Measurements from ENCODE around the gene CDKN1B.
A peak's percentile ranks its signal among the peaks of the same experiment; 100 is the strongest.

CDKN1B gene

DNA sequence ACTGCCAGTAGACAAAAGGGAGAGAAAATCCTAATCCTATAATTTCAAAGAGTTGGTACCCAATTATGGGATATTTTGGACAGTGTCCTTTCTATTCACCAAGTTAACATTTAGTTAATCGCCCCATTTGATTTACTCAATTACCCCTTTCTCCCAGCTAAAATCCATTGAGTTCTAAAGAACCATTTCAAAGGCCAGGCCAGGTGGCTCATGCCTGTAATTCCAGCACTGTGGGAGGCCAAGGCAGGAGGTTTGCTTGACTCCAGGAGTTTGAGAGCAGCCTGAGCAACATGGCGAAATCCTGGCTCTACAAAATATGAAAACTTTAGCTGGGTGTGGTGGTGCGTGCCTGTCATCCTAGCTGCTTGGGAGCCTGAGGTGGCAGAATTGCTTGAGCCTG, 15.7 kb upstream of the CDKN1B start:
- no peak for DNase-seq (ENCODE audit: low spot score)

DNA sequence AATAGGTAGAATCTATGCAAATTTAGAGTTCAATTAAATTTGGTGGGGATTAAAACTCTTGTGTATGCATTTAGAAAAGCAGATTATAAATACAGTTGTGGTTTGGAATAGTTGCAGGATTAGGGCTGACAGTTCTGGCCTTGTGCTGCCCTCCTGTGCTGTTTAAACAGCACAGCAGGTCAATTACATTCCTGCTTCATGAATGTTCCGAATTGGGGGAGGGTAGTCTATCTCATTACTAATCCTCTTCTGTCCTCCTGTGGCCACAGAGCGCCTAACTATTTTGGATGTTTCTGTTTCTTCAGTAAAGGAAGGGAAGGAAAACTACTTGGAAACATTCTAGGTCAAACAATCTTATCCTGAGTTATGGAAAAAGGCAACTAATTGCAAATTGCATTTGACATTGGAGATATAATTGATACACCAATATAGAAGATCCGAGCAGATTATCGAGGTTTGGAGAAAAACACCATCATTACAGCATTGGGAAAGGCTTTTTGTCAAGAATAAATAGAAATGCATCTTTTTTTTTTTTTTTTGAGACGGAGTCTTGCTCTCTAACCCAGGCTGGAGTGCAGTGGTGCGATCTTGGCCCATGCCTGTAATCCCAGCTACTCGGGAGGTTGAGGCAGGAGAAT, 12.5 kb upstream of the CDKN1B start:
- peak; percentile 96 for DNase-seq (ENCODE audit: low spot score)

DNA sequence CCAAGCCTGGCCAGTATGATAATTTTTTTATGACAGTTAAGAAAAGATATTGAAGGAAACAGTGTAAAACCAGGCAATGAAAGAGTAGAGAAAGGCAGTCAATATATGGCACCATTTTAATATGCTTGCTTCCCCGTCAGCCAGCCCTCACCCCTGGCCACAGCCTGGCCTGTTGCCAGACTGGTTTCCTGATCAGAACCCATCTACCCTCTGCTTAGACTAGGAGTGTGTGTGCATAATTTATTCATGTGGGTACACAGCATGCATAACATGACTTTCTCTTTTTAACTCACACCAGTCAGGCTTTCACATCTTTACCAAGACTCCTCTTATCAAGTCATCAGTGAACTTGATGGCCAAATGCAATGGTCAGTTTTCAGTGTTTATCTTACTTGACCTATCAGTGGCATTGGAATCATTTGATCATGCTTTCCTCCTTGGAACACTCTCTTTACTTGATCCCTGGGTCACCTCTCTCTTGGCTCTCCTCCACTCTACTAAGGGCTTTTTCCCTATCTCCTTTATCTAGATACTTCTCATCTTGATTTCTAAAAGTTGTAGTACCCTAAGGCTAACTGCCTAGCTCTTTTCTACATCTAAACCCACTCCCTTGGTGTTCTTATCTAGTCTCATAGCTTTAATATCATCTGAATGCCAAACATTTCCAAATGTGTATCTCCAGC, 11.2 kb upstream of the CDKN1B start:
- DNase-seq (ENCODE audit: low spot score) = no peak

DNA sequence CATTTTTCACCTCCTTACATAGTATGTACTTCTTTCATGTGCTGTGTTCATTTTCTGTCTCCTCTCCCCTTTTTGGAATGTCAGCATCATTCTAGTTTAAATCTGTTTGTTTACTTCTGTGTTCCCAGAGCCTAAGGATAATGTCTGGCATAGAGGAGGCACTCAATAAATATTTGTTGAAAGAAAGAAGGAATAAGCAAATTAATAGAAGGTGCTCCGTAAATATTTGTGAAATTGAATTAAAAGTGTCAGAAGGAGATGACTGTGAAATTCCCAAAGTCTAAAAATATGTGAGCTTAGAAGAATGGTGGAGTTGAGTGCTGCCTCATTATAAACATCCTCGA, 3.3 kb upstream of the CDKN1B start:
- DNase-seq (ENCODE audit: low spot score) = peak; percentile 58

DNA sequence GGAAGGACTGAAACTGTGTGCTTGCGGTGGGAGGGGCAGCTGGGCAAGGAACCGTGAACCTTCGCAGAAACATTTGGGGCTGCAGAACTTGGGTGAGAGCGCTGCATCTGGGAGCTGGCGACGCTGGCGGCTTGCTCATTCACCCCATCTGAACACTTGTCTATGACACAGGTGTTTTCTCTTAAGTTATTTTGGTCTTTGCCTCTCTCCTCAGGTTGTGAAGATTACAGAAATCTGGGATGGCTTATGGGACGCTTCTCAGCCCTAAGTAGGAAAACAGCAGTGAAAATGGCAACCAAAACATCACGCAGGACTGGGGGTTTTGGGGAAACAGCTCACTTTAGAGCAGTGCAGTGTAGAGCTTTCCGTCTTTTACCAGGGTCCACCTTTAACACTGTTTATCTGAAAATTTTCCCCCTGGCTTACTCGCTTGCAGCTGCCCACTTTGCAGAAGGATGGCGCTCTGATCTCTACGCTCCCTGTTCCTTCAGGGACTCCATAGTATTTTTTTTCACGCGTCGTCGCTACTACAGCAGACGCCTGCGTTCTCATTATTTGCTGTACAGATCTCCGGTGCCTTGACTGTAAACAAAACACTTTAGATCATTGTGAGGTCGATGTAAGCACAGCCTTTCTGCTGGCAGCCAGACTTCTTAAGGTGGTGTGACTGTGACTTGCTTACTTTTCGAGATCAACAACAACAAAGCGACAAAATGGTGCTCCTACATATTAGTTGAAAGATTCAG, 2.7 kb upstream of the CDKN1B start:
- peak; percentile 82 for DNase-seq (ENCODE audit: low spot score)

DNA sequence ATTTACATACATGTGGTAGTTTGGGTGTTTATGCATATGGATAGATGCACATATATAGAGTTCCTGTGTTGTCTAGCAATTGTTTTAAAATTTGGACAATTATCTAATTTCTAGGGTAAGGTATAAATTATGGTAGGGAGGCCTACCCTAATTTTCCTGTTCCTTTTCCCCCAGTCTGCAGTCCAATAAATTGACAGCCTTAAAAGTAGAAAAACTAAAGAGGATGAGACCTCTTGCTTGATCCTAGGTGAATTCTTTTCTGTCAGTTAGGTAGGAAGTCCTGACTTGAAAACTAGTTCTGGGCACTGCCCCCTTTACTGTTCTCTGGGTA, 2.1 kb upstream of the CDKN1B start:
- peak; percentile 48 for DNase-seq (ENCODE audit: low spot score)

DNA sequence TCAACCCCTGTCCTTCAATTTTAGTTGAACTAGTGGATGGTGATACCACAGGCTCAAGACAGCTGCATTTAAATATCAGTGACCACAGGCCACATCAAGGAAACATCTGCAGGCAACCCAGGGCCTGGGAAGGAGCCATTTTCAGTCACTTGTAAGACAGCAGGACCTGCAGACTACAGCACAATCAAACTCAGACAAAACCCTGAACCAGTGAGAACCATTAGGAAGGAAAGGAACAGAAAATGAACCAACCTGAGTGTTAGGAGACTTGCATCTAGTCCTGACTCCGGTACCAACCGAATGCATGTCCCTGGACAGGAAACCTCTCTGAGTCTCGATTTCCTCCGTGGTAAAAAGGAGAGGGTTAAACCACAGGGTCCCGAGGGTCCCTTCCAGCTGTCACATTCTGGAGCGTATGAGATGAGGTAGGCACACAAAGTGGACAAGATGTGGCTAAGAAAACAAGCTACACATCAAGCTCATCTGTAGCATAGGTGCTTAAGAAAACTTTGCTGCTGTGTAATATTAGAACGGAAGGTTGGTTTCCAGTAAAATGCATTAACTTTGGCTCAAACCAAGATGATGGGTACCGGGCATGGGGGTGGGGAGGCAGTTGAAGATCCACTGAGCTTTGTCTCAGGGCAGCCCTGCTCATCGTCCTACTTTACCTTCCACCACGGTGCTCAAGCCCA, 1.6 kb upstream of the CDKN1B start:
- peak; percentile 56 for DNase-seq (ENCODE audit: low spot score)

DNA sequence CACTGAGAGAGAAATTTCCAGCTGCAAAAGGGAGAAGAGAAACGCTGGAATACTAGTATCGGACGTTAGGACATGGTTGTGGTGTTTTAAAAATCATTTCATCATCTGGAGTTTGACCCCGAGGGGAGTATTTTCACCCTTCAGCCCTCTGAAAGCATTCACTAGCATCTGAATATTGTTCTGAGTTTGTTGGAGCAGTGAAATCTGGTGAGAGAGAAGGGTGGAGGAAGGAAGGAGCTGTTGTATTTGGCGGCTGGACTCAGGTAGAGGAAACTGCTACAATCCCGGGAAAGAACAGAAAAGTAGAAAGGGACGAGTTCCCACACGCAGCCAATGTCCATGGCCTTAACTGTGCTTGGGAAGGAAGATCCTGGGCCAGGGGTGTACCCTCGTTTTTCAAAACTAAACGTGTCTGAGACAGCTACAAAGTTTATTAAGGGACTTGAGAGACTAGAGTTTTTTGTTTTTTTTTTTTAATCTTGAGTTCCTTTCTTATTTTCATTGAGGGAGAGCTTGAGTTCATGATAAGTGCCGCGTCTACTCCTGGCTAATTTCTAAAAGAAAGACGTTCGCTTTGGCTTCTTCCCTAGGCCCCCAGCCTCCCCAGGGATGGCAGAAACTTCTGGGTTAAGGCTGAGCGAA, 896 bp upstream of the CDKN1B start:
- DNase-seq (ENCODE audit: low spot score) = peak; percentile 69

DNA sequence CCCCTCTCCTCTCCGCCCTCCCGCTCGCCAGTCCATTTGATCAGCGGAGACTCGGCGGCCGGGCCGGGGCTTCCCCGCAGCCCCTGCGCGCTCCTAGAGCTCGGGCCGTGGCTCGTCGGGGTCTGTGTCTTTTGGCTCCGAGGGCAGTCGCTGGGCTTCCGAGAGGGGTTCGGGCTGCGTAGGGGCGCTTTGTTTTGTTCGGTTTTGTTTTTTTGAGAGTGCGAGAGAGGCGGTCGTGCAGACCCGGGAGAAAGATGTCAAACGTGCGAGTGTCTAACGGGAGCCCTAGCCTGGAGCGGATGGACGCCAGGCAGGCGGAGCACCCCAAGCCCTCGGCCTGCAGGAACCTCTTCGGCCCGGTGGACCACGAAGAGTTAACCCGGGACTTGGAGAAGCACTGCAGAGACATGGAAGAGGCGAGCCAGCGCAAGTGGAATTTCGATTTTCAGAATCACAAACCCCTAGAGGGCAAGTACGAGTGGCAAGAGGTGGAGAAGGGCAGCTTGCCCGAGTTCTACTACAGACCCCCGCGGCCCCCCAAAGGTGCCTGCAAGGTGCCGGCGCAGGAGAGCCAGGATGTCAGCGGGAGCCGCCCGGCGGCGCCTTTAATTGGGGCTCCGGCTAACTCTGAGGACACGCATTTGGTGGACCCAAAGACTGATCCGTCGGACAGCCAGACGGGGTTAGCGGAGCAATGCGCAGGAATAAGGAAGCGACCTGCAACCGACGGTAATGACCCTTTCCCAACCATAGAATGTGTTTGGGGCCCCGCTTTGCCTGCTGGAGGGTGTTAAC, 615 bp downstream of the CDKN1B start:
- DNase-seq (ENCODE audit: low spot score) = no peak

DNA sequence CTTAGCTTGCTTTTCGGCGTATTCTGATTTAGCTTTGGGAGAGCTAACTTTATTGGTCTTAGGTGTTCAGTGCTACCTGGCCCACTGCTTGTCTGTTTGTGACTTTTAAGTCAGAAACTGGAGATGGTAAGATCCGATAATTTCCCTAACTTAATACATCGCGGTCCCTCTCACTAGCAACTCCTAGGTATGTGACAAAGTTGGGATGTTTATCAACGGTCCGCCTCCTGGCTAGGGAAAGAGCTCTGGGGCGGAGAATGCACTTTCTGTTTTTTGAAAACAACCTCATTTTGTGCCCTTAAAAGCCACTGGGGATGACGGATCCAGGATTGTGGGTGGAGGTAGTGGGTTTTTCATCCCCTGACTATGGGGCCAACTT, 1.2 kb downstream of the CDKN1B start:
- DNase-seq (ENCODE audit: low spot score) = no peak

DNA sequence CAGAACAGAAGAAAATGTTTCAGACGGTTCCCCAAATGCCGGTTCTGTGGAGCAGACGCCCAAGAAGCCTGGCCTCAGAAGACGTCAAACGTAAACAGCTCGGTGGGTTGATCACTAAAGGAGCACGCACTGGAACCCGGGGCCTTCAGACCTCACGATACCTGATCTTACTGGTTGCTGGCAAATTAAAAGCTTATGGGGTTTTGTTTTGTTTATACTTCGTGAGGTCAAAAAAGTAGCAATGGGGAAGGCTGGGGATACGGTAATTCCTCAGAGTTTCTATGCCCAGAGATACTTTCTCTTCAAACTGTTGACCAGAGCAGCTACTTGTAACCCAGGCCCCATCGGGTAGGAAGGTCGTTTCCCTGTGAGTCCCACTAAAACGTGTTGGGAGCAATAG, 1.7 kb downstream of the CDKN1B start:
- DNase-seq (ENCODE audit: low spot score) = no peak

DNA sequence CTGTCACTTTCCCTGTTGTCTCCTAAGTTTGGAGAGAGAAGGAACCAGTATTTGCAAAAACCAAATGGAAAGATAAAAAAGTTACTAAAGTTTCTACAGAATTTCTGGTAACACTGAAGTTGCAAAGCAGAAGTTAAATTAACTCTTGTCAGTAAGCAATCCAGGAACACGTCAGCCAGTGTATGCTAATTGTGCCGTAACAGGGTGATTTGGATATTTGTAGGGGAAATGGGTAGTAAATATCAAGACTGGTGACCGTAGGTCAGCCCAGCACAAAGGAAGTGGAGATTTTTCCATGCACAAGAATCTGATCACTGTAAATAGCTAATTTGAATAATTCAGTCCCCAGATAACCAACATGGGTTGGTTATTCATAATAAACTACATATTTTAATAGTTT, 2.3 kb downstream of the CDKN1B start:
- DNase-seq (ENCODE audit: low spot score) = peak; percentile 42

DNA sequence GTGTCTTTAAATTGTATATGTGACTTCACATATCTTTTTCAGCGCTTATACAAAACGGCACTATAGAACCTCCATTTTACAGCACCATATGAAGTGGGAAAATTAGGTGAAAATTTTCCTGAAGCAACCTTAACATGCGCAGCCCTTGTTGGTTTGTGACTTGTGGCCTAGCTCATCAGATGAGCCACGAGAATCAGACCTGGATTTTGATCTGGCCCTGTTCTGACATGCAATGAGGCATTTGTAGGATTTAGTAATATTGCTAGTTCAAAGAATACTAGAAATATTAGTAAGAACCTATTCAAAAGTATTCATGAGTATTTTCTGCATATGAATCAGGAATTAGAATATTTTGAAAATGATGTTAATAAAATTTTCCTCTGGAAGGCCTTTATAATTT, 2.9 kb downstream of the CDKN1B start:
- DNase-seq (ENCODE audit: low spot score) = no peak

DNA sequence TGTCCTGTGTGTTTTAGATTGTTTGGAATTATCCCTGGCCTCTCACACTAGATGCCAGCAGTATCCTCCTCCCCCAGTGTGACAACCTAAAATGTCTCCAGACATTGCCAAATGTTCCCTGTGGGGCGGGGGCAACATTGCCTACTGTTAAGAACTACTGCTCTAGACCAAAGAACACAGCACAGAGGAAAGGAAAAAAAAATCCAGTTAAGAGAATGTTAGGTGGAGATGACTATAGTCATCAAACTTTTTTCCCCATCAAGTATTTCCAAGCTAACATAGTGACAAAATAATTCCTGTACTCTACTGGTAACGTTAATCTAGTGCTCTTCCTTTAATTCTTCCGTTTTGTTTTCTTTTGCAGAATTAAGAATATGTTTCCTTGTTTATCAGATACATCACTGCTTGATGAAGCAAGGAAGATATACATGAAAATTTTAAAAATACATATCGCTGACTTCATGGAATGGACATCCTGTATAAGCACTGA, 3.5 kb downstream of the CDKN1B start:
- no peak for DNase-seq (ENCODE audit: low spot score)

DNA sequence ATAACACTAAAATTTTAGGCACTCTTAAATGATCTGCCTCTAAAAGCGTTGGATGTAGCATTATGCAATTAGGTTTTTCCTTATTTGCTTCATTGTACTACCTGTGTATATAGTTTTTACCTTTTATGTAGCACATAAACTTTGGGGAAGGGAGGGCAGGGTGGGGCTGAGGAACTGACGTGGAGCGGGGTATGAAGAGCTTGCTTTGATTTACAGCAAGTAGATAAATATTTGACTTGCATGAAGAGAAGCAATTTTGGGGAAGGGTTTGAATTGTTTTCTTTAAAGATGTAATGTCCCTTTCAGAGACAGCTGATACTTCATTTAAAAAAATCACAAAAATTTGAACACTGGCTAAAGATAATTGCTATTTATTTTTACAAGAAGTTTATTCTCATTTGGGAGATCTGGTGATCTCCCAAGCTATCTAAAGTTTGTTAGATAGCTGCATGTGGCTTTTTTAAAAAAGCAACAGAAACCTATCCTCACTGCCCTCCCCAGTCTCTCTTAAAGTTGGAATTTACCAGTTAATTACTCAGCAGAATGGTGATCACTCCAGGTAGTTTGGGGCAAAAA, 4.1 kb downstream of the CDKN1B start:
- no peak for DNase-seq (ENCODE audit: low spot score)

DNA sequence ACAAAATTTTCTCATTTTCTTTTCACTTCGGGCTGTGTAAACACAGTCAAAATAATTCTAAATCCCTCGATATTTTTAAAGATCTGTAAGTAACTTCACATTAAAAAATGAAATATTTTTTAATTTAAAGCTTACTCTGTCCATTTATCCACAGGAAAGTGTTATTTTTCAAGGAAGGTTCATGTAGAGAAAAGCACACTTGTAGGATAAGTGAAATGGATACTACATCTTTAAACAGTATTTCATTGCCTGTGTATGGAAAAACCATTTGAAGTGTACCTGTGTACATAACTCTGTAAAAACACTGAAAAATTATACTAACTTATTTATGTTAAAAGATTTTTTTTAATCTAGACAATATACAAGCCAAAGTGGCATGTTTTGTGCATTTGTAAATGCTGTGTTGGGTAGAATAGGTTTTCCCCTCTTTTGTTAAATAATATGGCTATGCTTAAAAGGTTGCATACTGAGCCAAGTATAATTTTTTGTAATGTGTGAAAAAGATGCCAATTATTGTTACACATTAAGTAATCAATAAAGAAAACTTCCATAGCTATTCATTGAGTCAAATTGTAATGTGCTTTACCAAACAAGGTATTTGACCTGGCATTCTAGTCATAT, 4.8 kb downstream of the CDKN1B start:
- DNase-seq (ENCODE audit: low spot score) = no peak

DNA sequence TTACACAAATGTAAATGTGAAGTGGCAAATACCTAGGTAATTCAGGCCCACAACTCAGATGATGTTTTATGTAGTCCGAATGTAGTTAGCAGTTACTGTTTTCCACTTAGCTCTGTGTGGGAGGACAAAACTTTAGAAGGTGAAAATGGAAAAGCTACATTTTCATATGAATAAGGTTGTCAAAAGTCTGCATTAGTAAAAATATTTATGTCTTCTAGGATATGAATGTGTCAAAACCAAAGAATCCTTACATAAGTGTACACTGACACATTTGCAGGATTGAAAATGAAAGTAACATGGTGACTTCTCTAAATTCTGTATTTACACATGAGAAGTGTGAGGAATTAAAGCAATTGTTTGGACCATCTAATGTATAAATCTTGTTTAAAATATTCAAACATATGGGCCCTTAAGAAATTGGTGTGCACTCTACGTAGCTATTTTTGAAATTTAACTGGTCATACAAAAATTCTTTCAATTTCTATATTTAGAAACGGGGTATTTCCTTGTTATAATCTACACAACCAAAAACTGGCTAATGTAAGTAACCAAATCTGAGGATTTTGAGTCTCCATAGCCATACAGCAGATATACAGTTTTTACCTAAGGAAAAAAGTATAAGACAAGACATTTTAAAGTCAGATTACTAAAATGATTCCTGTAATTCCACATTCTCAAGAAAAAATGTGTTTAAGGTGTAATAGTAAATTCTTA, 5.4 kb downstream of the CDKN1B start:
- DNase-seq (ENCODE audit: low spot score) = peak; percentile 71

DNA sequence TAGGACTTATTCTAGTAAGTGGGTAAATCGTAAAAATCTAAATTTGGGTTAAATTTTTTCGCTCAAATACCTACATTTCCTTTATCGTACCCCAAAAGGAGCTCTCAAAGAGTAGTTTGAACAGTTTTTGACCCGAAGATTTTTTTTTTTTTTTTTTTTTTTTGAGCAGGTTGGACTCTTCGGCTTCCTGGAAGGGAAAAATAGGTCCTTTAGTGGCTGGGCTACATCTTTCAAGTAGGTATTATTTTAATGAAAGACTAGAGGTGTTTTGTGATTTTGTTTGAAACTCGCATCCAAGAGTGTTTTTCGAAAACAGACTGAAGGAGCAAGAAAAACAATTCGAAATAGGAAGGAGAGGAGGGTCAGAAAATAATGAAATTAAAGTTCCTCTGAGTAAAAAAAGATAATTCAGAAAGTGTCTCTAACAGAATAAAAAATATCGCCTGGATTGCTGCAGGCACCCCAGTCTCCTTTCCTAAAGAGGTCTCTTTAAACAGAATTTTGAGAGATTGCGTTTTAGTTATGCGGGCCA, 6.0 kb downstream of the CDKN1B start:
- no peak for DNase-seq (ENCODE audit: low spot score)

DNA sequence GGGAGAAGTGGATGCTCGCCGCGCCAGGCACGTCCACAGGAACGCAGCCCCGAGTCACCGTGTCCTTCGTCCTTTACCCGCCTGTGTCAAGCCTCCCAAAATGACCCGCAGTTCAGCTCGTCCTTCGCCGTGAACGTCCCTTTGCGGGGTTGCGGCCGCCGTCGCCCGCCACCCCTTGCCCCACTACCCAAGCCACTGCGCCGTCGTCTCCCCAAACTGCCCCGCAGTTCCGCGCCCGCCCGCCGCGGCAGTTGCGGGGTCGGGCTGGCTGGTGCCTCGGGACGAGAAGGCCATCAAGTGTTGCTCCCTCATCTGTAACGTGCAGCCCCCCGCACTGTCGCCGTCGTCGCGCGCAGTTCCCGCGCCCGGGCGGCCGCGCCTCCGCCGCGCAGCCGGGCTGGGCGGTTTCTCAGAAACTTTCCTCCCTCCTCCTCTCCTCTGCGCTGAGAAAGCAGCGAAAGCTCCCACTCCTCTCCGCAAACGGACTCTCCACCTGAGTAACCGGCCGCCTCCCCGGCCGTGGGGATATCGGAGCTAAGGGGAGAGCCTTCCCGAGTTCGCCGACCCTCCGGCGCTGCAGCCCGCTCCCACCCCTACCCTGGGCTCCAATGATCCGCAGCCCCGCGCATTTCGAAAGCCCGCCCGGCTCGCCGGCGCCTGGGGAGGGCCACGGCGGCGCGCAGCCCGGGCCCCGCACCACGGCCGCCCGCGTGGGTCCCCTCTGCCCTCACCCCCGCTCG, 6.7 kb downstream of the CDKN1B start:
- DNase-seq (ENCODE audit: low spot score) = no peak

All from pons (tissue), 1 donor.